Activated T-helper 1 cell treated with anti-CD3 and anti-CD28 coated beads, Interleukin-12 subunit alpha, Interleukin-12 subunit beta, Interleukin-2, Interleukin-4 antibody, amounts not matched to agents 30 ng/mL and 10 ng/mL and 1 ng/mL, durations not matched to agents 14 hours and 24 hours and 36 hours (primary cell): ENCODE measurements around the gene SETD4. TPM values are rescaled to one million over a fixed set of nuclear protein-coding genes. Genes with fewer than 3 reads are reported as not detected.

Experiments
- DNase-seq: peaks from one replicate; pipeline ENCODE4 v3.0.0; 2021; ENCODE audit warnings: low spot score
- H3K27ac Mint-ChIP-seq: one replicate; pipeline ENCODE4 v1.8.0; 2021; ENCODE audit warnings: mild to moderate bottlenecking, mixed read lengths
- H3K27me3 Mint-ChIP-seq: one replicate; pipeline ENCODE4 v1.8.0; 2022; ENCODE audit warnings: mild to moderate bottlenecking, moderate library complexity, mixed read lengths; ENCODE audit not compliant: insufficient read depth
- H3K36me3 Mint-ChIP-seq: one replicate; pipeline ENCODE4 v1.8.0; 2021; ENCODE audit warnings: low read depth, mixed read lengths
- H3K4me1 Mint-ChIP-seq: one replicate; pipeline ENCODE4 v1.8.0; 2021; ENCODE audit warnings: low read depth, mixed read lengths
- H3K4me3 Mint-ChIP-seq: one replicate; pipeline ENCODE4 v1.8.0; 2021; ENCODE audit warnings: mild to moderate bottlenecking, moderate library complexity, mixed read lengths
- H3K9me3 Mint-ChIP-seq: one replicate; pipeline ENCODE4 v1.8.0; 2021; ENCODE audit warnings: mixed read lengths
- intact Hi-C: fragments of 100-400 bp; cut with micrococcal nuclease; formaldehyde crosslinking; loops from one replicate; pipeline ENCODE4 v1.15.1; 2024
- total RNA-seq: library from RNA; stranded (reverse); gene quantifications from 2 replicates; pipeline ENCODE4 v1.2.3, GENCODE V29; 2022

SETD4 gene
- total RNA-seq, 1 donor from 2014 or later, result 22.0 TPM

DNA sequence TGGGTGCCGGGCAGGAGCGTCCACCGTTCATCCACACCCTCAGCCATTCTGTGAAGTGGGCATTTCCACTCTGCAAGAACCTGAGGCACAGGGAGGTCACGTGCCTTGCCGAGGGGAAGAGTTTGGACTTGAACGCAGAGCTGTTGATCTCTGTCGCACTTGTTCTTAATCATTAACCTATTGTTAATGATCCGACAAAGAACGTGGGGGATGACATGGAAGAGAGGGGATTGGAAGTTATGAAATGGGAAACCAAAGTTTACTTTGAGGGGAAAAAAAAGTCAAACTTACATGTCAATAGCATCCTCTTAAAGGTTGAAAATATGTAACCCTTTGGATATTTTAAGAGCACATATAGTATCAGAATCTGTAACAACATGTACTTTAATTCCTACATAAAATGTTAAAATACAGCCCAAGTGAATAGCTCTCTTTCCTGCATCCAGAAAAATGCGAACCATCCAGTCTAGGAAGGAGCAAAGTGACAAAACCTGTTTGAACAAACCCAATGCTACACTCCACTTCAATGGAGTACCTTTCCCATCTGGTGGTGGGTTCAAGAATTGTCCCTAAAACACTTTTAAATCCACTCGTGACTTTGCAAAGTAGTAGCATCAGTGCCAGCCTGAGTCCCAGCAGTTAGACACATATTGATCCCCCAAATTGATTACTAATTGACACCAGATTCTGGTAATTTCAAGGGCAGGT, 75.5 kb downstream of the SETD4 start:
- Mint-ChIP-seq H3K36me3 (no peaks in the 10 kb centered on the region), H3K4me3 (no peak overlapping the region)

More for the DNA sequence above, 75.5 kb downstream of the SETD4 start:
- DNase-seq, result no peak
- Mint-ChIP-seq H3K4me1 (no peaks in the 10 kb centered on the region), H3K9me3 (no peaks in the 10 kb centered on the region), H3K27ac (no peak overlapping the region), H3K27me3 (no peaks in the 10 kb centered on the region)
- intact Hi-C loops, result no loop called here

Other genes starting within 250 kb of the SETD4 start
- 62.7 and 62.8 TPM in 2 replicates for gene CBR1, start 9.5 kb upstream of the SETD4 start, total RNA-seq
- gene CBR3, start 74.6 kb upstream of the SETD4 start, total RNA-seq, result 16.4 and 16.9 TPM in 2 replicates
- gene DOP1B, start 96.3 kb upstream of the SETD4 start, total RNA-seq, result 10.6 and 11.5 TPM in 2 replicates